Peyer's patch (tissue), 4 donors: Measurements from ENCODE around the gene EDC3. TPM values are rescaled to one million over a fixed set of nuclear protein-coding genes. Genes with fewer than 3 reads are reported as not detected.

Source experiments
- total RNA-seq, 4 donors: library from RNA; depleted of rRNA; stranded (reverse); fragments of >200 nt; gene quantifications; one replicate each; pipeline ENCODE4 v1.1.0, GENCODE V29; 2016

Gene EDC3
- total RNA-seq, 4 donors from 2014 or later, result 23.5 to 43.7 (median 32.2) TPM

Other genes starting within 250 kb of the EDC3 start
- 10 to 100 TPM; 22.3 to 39.6 (median 32.6) TPM for gene UBL7, start 234.9 kb downstream of the EDC3 start, total RNA-seq
- 10 to 100 TPM; 10.9 to 29.4 (median 21.6) TPM for gene ARID3B, start 154.8 kb downstream of the EDC3 start, total RNA-seq
- 100 to 1,000 TPM; 123 to 361 (median 213) TPM for gene CLK3, start 80.2 kb downstream of the EDC3 start, total RNA-seq
- gene CYP1A1, start 29.5 kb upstream of the EDC3 start, total RNA-seq, result 1 to 10 TPM in 1 of 4 donors, under 1 TPM in 1, not detected in 2; 0.70 to 3.3 TPM
- gene CYP1A2, start 52.8 kb upstream of the EDC3 start, total RNA-seq, result not detected
- gene CSK, start 86.1 kb upstream of the EDC3 start, total RNA-seq, result 100 to 1,000 TPM in 1 of 4 donors, 10 to 100 TPM in 3; 53.8 to 122 (median 66.2) TPM
- gene LMAN1L, start 116.8 kb upstream of the EDC3 start, total RNA-seq, result not detected
- not detected for gene CPLX3, start 130.6 kb upstream of the EDC3 start, total RNA-seq
- 100 to 1,000 TPM; 194 to 508 (median 288) TPM for gene ULK3, start 147.1 kb upstream of the EDC3 start, total RNA-seq
- 100 to 1,000 TPM in 3 of 4 donors, 10 to 100 TPM in 1; 60.2 to 206 (median 151) TPM for gene SCAMP2, start 177.3 kb upstream of the EDC3 start, total RNA-seq
- 100 to 1,000 TPM in 3 of 4 donors, 10 to 100 TPM in 1; 52.0 to 221 (median 174) TPM for gene MPI, start 194.0 kb upstream of the EDC3 start, total RNA-seq
- 10 to 100 TPM; 48.7 to 76.5 (median 57.6) TPM for gene FAM219B, start 210.8 kb upstream of the EDC3 start, total RNA-seq
- 100 to 1,000 TPM in 3 of 4 donors, 10 to 100 TPM in 1; 59.4 to 326 (median 195) TPM for gene COX5A, start 242.0 kb upstream of the EDC3 start, total RNA-seq